MCF 10A (cell line): ENCODE data around the gene LAMC1. TPM values are rescaled to one million over a fixed set of nuclear protein-coding genes. Genes with fewer than 3 reads are reported as not detected.
A peak's percentile ranks its signal among the peaks of the same experiment; 100 is the strongest.

Experiments used
- BruUV-seq: library from RNA; stranded (reverse); fragments of 400-500 nt; replicated peaks from 2 replicates; lab custom pipeline; 2021; lab: Mats Ljungman, UMichigan
- CTCF ChIA-PET: fragments of 300-600 bp; sonication (Branson Sonifier 250); formaldehyde crosslinking; extraction: SDS; loops from one replicate; lab custom pipeline; 2021; ENCODE audit warnings: antibody characterized with exemption, inconsistent platforms; lab: Yijun Ruan, JAX
- POLR2A ChIA-PET: fragments of 300-600, 350-650 bp; sonication (Branson Sonifier 250); formaldehyde crosslinking; extraction: SDS; loops from one replicate; lab custom pipeline; 2020; ENCODE audit warnings: antibody characterized with exemption, inconsistent platforms; lab: Yijun Ruan, JAX
- DNase-seq: peaks from one replicate; pipeline ENCODE4 v3.0.0-alpha.2; 2018; ENCODE audit not compliant: unreplicated experiment
- H3K27ac Mint-ChIP-seq: one replicate; pipeline ENCODE4 v1.8.0; 2022; ENCODE audit warnings: mild to moderate bottlenecking, low read depth, mixed read lengths; ENCODE audit not compliant: unreplicated experiment
- H3K27me3 Mint-ChIP-seq: one replicate; pipeline ENCODE4 v1.8.0; 2022; ENCODE audit warnings: mixed read lengths; ENCODE audit not compliant: insufficient read depth, unreplicated experiment
- H3K36me3 Mint-ChIP-seq: one replicate; pipeline ENCODE4 v1.8.0; 2022; ENCODE audit warnings: mild to moderate bottlenecking, moderate library complexity, mixed read lengths; ENCODE audit not compliant: insufficient read depth, unreplicated experiment
- H3K4me1 Mint-ChIP-seq: one replicate; pipeline ENCODE4 v1.8.0; 2022; ENCODE audit warnings: mixed read lengths; ENCODE audit not compliant: insufficient read depth, unreplicated experiment
- H3K4me3 Mint-ChIP-seq: one replicate; pipeline ENCODE4 v1.8.0; 2022; ENCODE audit warnings: mild to moderate bottlenecking, moderate library complexity, mixed read lengths; ENCODE audit not compliant: unreplicated experiment
- H3K9me3 Mint-ChIP-seq: one replicate; pipeline ENCODE4 v1.8.0; 2022; ENCODE audit warnings: mixed read lengths; ENCODE audit not compliant: unreplicated experiment
- CTCF ChIP-seq: fragments of 200-600 bp; IDR thresholded peaks from one replicate; pipeline ENCODE4 v1.8.0; 2022; ENCODE audit warnings: antibody characterized with exemption, mild to moderate bottlenecking; ENCODE audit not compliant: unreplicated experiment
- intact Hi-C: fragments of 100-400 bp; cut with micrococcal nuclease; formaldehyde crosslinking; loops from 2 replicates; pipeline ENCODE4 v1.14.1; 2022
- total RNA-seq: library from RNA; stranded (reverse); gene quantifications from 2 replicates; pipeline ENCODE4 v1.2.3, GENCODE V29; 2022

Gene LAMC1
- total RNA-seq, 1 experiment from 2014 or later, result 179 TPM

- no TSS peak for BruUV-seq
- TF ChIP-seq CTCF, result no peak
- Mint-ChIP-seq H3K27me3 (no peaks in the 10 kb centered on the region), H3K4me1 (peaks cover 6% of the 10 kb centered on the region), H3K36me3 (no peaks in the 10 kb centered on the region), H3K9me3 (no peaks in the 10 kb centered on the region), H3K4me3 (no peak overlapping the region), H3K27ac (no peak overlapping the region)
- ChIA-PET POLR2A (interaction anchor here (1.5 to 1.6 kb wide), 2 partner anchors 10 to 31 kb away, joined by 3 to 6 read pairs; no protein-coding TSS in a partner anchor), CTCF (interaction anchor here (0.7 to 0.8 kb wide), 2 partner anchors 28 to 49 kb away, joined by 3 to 4 read pairs; no protein-coding TSS in a partner anchor)
- intact Hi-C loops, result no loop called here
- DNase-seq, result peak; percentile 16
Measured at GRCh38 chr1:182990413-182991144, 32.6 kb upstream of the LAMC1 start.

DNA sequence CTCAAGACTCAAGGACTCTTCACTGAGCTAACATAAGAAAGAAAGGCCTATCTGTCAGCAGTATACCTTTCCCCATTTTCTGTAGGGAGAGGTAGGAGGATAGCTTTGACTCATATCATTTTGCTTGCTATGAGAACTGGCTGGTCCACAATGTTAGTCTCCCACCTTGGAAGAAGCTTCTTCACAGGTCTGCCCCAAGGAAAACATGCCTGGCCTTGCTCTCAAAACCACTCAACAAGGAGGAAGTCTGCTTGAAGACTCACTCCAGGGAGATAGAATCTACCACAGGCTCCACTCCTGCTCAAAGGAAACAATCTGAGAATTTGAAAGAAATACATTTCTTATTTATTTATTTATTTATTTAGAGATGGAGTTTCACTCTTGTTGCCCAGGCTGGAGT is 29.5 kb upstream of the LAMC1 start:
- DNase-seq, result no peak

GRCh38 chr1:182995894-182996293 is 27.3 kb upstream of the LAMC1 start:
- no peak for DNase-seq
- CTCF ChIA-PET, result interaction anchor here (1.0 to 1.9 kb wide), 3 partner anchors 18 to 323 kb away, joined by 3 to 5 read pairs (median 3); no protein-coding TSS in a partner anchor
- no peaks in the 10 kb centered on the region for H3K36me3 Mint-ChIP-seq
- H3K27ac Mint-ChIP-seq, result no peak overlapping the region
- peaks cover 6% of the 10 kb centered on the region for H3K4me1 Mint-ChIP-seq
- intact Hi-C loops, result no loop called here
- H3K27me3 Mint-ChIP-seq, result no peaks in the 10 kb centered on the region
- POLR2A ChIA-PET, result no interaction called here
- TF ChIP-seq CTCF, result no peak
- BruUV-seq, result no TSS peak
- H3K9me3 Mint-ChIP-seq, result no peaks in the 10 kb centered on the region
- H3K4me3 Mint-ChIP-seq, result no peak overlapping the region

More for the DNA sequence above, 29.5 kb upstream of the LAMC1 start:
- H3K36me3 Mint-ChIP-seq, result no peaks in the 10 kb centered on the region
- BruUV-seq, result no TSS peak
- no peaks in the 10 kb centered on the region for H3K27me3 Mint-ChIP-seq
- TF ChIP-seq CTCF, result no peak
- intact Hi-C loops, result no loop called here
- no peak overlapping the region for H3K27ac Mint-ChIP-seq
- H3K9me3 Mint-ChIP-seq, result no peaks in the 10 kb centered on the region
- ChIA-PET POLR2A (interaction anchor here (0.7 to 0.8 kb wide), 2 partner anchors 22 to 33 kb away, joined by 3 read pairs; no protein-coding TSS in a partner anchor), CTCF (interaction anchor here (0.9 to 1.5 kb wide), 2 partner anchors 18 to 398 kb away, joined by 3 to 5 read pairs; no protein-coding TSS in a partner anchor)
- H3K4me3 Mint-ChIP-seq, result no peak overlapping the region
- peaks cover 12% of the 10 kb centered on the region for H3K4me1 Mint-ChIP-seq

DNA sequence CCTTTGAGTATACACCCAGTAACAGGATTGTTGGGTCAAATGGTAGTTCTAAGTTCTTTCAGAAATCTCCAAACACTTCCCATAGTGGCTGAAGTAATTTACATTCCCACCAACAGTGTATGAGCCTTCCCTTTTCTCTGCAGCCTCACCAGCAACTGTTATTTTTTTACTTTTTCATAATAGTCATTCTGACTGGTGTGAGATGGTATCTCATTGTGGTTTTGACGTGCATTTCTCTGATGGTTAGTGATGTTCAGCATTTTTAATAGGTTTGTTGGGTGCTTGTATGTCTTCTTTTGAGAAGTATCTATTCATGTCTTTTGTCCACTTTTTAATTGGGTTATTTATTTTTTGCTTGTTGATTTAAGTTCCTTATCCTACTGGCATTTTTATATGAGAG is 26.4 kb upstream of the LAMC1 start:
- ChIA-PET POLR2A (interaction anchor here (0.9 to 1.8 kb wide), 3 partner anchors 9 to 22 kb away, joined by 3 to 5 read pairs (median 4); no protein-coding TSS in a partner anchor), CTCF (interaction anchor here (0.6 to 1.4 kb wide), 3 partner anchors 27 to 812 kb away, joined by 3 read pairs; no protein-coding TSS in a partner anchor)
- no TSS peak for BruUV-seq
- H3K27ac Mint-ChIP-seq, result no peak overlapping the region
- H3K4me3 Mint-ChIP-seq, result no peak overlapping the region
- H3K36me3 Mint-ChIP-seq, result no peaks in the 10 kb centered on the region
- H3K27me3 Mint-ChIP-seq, result no peaks in the 10 kb centered on the region
- intact Hi-C loops, result no loop called here
- no peaks in the 10 kb centered on the region for H3K9me3 Mint-ChIP-seq
- peaks cover 6% of the 10 kb centered on the region for H3K4me1 Mint-ChIP-seq
- TF ChIP-seq CTCF, result no peak
- DNase-seq, result no peak
